Lower leg skin (tissue), 4 donors: ENCODE measurements around the gene ANO10. TPM values are rescaled to one million over a fixed set of nuclear protein-coding genes. Genes with fewer than 3 reads are reported as not detected.

Experiments
- DNase-seq, 2 donors: peaks; one replicate each; pipeline ENCODE4 v3.0.0-alpha.2; 2019; ENCODE audit warnings: low spot score in 2 of 2
- H3K4me3 ChIP-seq: fragments of 200-600 bp; sonication (generic); 2 replicates; pipeline ENCODE4 v1.5.1; 2017; ENCODE audit warnings: mild to moderate bottlenecking, low read depth; ENCODE audit not compliant: poor library complexity, severe bottlenecking
- POLR2A ChIP-seq, 2 donors: fragments of 450-650 bp; IDR thresholded peaks; one replicate each; pipeline ENCODE4 v1.6.1; 2016 to 2017; ENCODE audit warnings: antibody characterized with exemption in 2 of 2, mild to moderate bottlenecking in 1 of 2, moderate library complexity in 1 of 2
- WGBS, 2 donors: methylation state at CpG; one replicate each; pipeline ENCODE4 v1.1.5; 2018; 5-methylcytosine and 5-hydroxymethylcytosine counted together
- intact Hi-C: fragments of 100-400 bp; cut with DNase I; formaldehyde crosslinking; loops from one replicate; pipeline ENCODE4 v1.15.0; 2023; ENCODE audit warnings: low total_unique reads
- total RNA-seq, 4 donors: library from RNA; depleted of rRNA; stranded (reverse); fragments of >200 nt; gene quantifications; one replicate each; pipeline ENCODE4 v1.1.0, GENCODE V29; 2016
- TF ChIP-seq, protein P1 (sequence below), 3 donors: fragments of 450-650 bp; IDR thresholded peaks; one replicate each; pipeline ENCODE4 v1.5.1; 2016; ENCODE audit warnings: antibody characterized with exemption in 3 of 3, mild to moderate bottlenecking in 3 of 3, moderate library complexity in 2 of 3

Gene ANO10
- total RNA-seq, 4 donors from 2014 or later = 31.6 to 41.5 (median 37.5) TPM

DNA sequence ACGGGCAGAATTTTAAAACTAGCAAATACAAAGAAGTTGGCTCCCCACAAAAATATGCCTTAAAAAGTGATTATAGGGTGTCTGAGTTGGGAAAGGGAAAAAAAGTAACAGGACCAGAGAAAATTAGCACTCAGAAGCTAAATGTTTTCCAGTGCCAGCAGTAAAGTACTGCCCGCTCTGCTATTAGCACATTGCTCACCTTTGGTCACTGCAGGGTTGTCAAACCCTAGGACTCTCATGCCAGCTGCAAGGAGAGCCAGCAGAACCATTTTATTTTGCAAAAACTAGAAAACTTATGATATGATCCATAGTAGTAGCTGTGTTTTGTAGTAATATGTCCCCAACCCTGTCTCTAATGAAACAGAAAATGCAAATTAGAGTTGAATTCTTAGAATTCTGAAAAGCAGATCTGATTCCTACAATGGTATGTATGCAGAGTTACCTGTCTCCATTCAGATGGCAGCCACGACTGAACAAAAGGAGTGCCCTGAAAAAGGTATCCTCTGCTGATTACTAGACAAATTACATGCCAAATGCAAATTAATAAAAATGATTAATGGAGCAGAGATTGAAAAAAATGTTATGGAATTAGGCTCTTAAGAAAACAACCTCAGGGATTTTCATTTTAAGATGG is 185.2 kb downstream of the ANO10 start:
- 88 to 89% methylated on average over 3 of the region's 3 CpGs for WGBS, 2 donors

DNA sequence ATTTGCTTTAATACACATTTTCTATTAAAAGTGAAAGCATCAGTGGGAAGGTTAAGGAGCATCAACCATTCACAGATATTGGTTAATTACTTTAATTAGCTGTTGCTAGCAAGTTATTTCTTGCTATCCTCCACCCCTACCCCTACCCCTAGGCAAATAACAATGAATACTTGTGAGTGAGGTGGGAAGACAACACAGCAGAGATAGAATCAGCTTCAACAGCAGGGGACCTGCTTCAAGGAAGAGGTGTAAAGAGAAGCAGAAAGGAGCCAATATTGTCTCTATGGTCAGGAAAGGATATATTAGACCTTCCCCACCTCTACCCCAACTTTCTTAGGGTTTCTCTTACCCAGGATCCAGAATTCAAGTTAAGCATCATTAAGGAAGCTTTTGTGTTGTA is 186.1 kb downstream of the ANO10 start:
- no peak for TF ChIP-seq POLR2A (IDR thresholded peaks at IDR 0.05)
- TF ChIP-seq, protein P1, sequence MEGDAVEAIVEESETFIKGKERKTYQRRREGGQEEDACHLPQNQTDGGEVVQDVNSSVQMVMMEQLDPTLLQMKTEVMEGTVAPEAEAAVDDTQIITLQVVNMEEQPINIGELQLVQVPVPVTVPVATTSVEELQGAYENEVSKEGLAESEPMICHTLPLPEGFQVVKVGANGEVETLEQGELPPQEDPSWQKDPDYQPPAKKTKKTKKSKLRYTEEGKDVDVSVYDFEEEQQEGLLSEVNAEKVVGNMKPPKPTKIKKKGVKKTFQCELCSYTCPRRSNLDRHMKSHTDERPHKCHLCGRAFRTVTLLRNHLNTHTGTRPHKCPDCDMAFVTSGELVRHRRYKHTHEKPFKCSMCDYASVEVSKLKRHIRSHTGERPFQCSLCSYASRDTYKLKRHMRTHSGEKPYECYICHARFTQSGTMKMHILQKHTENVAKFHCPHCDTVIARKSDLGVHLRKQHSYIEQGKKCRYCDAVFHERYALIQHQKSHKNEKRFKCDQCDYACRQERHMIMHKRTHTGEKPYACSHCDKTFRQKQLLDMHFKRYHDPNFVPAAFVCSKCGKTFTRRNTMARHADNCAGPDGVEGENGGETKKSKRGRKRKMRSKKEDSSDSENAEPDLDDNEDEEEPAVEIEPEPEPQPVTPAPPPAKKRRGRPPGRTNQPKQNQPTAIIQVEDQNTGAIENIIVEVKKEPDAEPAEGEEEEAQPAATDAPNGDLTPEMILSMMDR (IDR thresholded peaks at IDR 0.05) = no peak
- intact Hi-C loops = no loop called here
- no peak for DNase-seq
- H3K4me3 ChIP-seq = no peak overlapping the region

More for the DNA sequence above, 185.2 kb downstream of the ANO10 start:
- no peak for DNase-seq
- intact Hi-C loops = no loop called here
- TF ChIP-seq, protein P1 (IDR thresholded peaks at IDR 0.05) = no peak
- no peak for TF ChIP-seq POLR2A (IDR thresholded peaks at IDR 0.05)
- no peak overlapping the region for H3K4me3 ChIP-seq

GRCh38 chr3:43434431-43434830 is 187.4 kb downstream of the ANO10 start:
- 69 to 82% methylated on average over 2 of the region's 2 CpGs for WGBS, 2 donors
- no peak for DNase-seq
- intact Hi-C loops = no loop called here
- TF ChIP-seq, protein P1 (IDR thresholded peaks at IDR 0.05) = no peak
- no peak for TF ChIP-seq POLR2A (IDR thresholded peaks at IDR 0.05)
- H3K4me3 ChIP-seq = no peak overlapping the region

- 95 to 97% methylated on average over 2 of the region's 2 CpGs for WGBS, 2 donors
- no peak for DNase-seq
- TF ChIP-seq, protein P1 (IDR thresholded peaks at IDR 0.05) = no peak
- TF ChIP-seq POLR2A (IDR thresholded peaks at IDR 0.05) = no peak
- intact Hi-C loops = no loop called here
- no peak overlapping the region for H3K4me3 ChIP-seq
These were observed 189.3 kb downstream of the ANO10 start for GRCh38 chr3:43432462-43432861.

GRCh38 chr3:43426388-43426787 is 195.4 kb downstream of the ANO10 start:
- intact Hi-C loops = no loop called here
- WGBS, 2 donors = 74 to 78% methylated on average over 1 of the region's 1 CpG
- no peak for DNase-seq
- TF ChIP-seq, protein P1 (IDR thresholded peaks at IDR 0.05) = no peak
- no peak for TF ChIP-seq POLR2A (IDR thresholded peaks at IDR 0.05)
- no peak overlapping the region for H3K4me3 ChIP-seq

- 94 to 99% methylated on average over 4 of the region's 4 CpGs for WGBS, 2 donors
- TF ChIP-seq, protein P1 (IDR thresholded peaks at IDR 0.05) = no peak
- no peak for TF ChIP-seq POLR2A (IDR thresholded peaks at IDR 0.05)
- no peak for DNase-seq
- intact Hi-C loops = no loop called here
- H3K4me3 ChIP-seq = no peak overlapping the region
These were observed 196.0 kb downstream of the ANO10 start for GRCh38 chr3:43425829-43426228.
